AG04449 (cell line): ENCODE data around the gene MCOLN3.
A peak's percentile ranks its signal among the peaks of the same experiment; 100 is the strongest.

Experiments
- CTCF ChIA-PET: fragments of 350-600 bp; formaldehyde crosslinking; extraction: SDS; loops from one replicate; lab custom pipeline; 2021; ENCODE audit warnings: antibody characterized with exemption; lab: Yijun Ruan, JAX
- POLR2A ChIA-PET: fragments of 400-600, 350-600 bp; formaldehyde crosslinking; extraction: SDS; loops from one replicate; lab custom pipeline; 2020; ENCODE audit warnings: antibody characterized with exemption, inconsistent platforms; lab: Yijun Ruan, JAX
- DNase-seq: peaks from one replicate; pipeline ENCODE4 v3.0.0-alpha.2; 2010; ENCODE audit warnings: low read depth, low spot score
- H3K4me3 ChIP-seq: 2 replicates; pipeline ENCODE4 v1.5.1; 2011; ENCODE audit warnings: low read depth, mild to moderate bottlenecking, control low read depth, low read length
- CTCF ChIP-seq: IDR thresholded peaks from one replicate; pipeline ENCODE4 v1.5.1; 2011; ENCODE audit warnings: mild to moderate bottlenecking, moderate library complexity, low read length, control low read depth, inconsistent platforms; ENCODE audit not compliant: insufficient read depth; ENCODE audit errors: missing control alignments

MCOLN3 gene

GRCh38 chr1:85058786-85059185, 10.5 kb upstream of the MCOLN3 start:
- POLR2A ChIA-PET: no interaction called here
- TF ChIP-seq CTCF: no peak
- CTCF ChIA-PET: interaction anchor here (0.9 to 2.5 kb wide), 6 partner anchors 16 to 201 kb away, joined by 3 to 16 read pairs (median 4); no protein-coding TSS in a partner anchor
- DNase-seq: no peak
- no peak overlapping the region for H3K4me3 ChIP-seq

GRCh38 chr1:85058311-85058710, 10.0 kb upstream of the MCOLN3 start:
- TF ChIP-seq CTCF: no peak
- CTCF ChIA-PET: interaction anchor here (1.2 to 2.5 kb wide), 4 partner anchors 16 to 202 kb away, joined by 3 to 16 read pairs (median 4); no protein-coding TSS in a partner anchor

GRCh38 chr1:85054664-85055063, 6.4 kb upstream of the MCOLN3 start:
- TF ChIP-seq CTCF: no peak
- DNase-seq: no peak
- CTCF ChIA-PET: no interaction called here
- no peak overlapping the region for H3K4me3 ChIP-seq
- POLR2A ChIA-PET: no interaction called here

More at GRCh38 chr1:85058311-85058710, 10.0 kb upstream of the MCOLN3 start:
- POLR2A ChIA-PET: no interaction called here
- H3K4me3 ChIP-seq: no peak overlapping the region
- no peak for DNase-seq

- TF ChIP-seq CTCF: no peak
- POLR2A ChIA-PET: no interaction called here
- CTCF ChIA-PET: no interaction called here
These were observed 1.5 kb upstream of the MCOLN3 start for GRCh38 chr1:85049735-85050166.

GRCh38 chr1:85047472-85048295, 616 bp downstream of the MCOLN3 start:
- ChIA-PET CTCF (interaction anchor here (1.1 to 1.7 kb wide), 3 partner anchors 19 to 103 kb away, joined by 3 to 5 read pairs (median 4); no protein-coding TSS in a partner anchor), POLR2A (interaction anchor here (0.5 to 1.4 kb wide), 2 partner anchors 15 to 164 kb away, joined by 3 read pairs; a partner anchor contains a TSS)
- H3K4me3 ChIP-seq: peak overlapping the region; percentile 36; the same call in 1 of the 2 replicates
- TF ChIP-seq CTCF: no peak
- DNase-seq: no peak

More at GRCh38 chr1:85049735-85050166, 1.5 kb upstream of the MCOLN3 start:
- H3K4me3 ChIP-seq: no peak overlapping the region
- no peak for DNase-seq

GRCh38 chr1:85047144-85047471, 1.2 kb downstream of the MCOLN3 start:
- DNase-seq: no peak
- ChIA-PET CTCF (interaction anchor here (1.5 to 1.7 kb wide), 2 partner anchors 20 to 62 kb away, joined by 3 to 4 read pairs; no protein-coding TSS in a partner anchor), POLR2A (no interaction called here)
- no peak for TF ChIP-seq CTCF
- H3K4me3 ChIP-seq: no peak overlapping the region
